ENCODE results near the gene ATXN1.

Gene ATXN1

DNA sequence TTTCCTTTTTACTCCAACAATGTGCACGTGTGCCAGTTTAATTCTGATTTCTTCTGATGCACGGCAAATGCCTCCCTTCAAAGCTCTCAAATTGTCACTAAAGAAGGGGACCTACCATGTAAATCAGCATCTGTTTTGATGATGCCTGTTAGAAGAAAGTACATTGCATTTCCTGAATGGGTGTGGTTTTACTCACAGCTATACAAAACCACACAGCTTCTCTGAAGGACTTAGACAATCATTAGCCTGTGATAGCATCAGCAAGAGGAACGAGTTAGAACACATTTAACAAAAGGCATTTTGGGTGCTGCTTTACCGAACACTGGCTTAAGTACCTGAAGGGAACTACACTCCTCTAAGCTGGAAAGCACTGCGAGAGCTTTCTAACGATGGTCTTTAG, 109.4 kb downstream of the ATXN1 start:
- Histone ChIP-seq H3K36me3 (replicated peaks in 1 of 2; ENCODE audit: control insufficient read depth in 2 of 2, insufficient read depth in 2 of 2, low read length in 2 of 2) (no peaks in the 10 kb centered on the region), H4K91ac (ENCODE audit: low read depth, low read length, poor library complexity) (no peak overlapping the region), H3K18ac (ENCODE audit: low read length) (no peak overlapping the region), H3K23ac (ENCODE audit: low read depth, low read length, poor library complexity) (no peak overlapping the region), H2AK5ac (ENCODE audit: low read depth, low read length) (no peak overlapping the region), H2BK15ac (ENCODE audit: low read length) (no peak overlapping the region), H3K27ac (replicated peaks; ENCODE audit: low read length) (no peak overlapping the region), H3K4me2 (ENCODE audit: insufficient read depth, low read length, poor library complexity, severe bottlenecking) (no peak overlapping the region), H3K4ac (ENCODE audit: low read length) (no peak overlapping the region), H3K9me3 (replicated peaks in 1 of 2; ENCODE audit: control insufficient read depth in 2 of 2, insufficient read depth in 1 of 2, low read depth in 1 of 2, low read length in 2 of 2) (no peaks in the 10 kb centered on the region), H3K4me1 (ENCODE audit: control insufficient read depth in 2 of 2, insufficient read depth in 1 of 2, low read depth in 1 of 2, low read length in 2 of 2) (peaks cover 0 to 5% of the 10 kb centered on the region in 2 donors), H2BK5ac (ENCODE audit: low read length) (no peak overlapping the region), H2BK12ac (ENCODE audit: low read length) (no peak overlapping the region), H3K9ac (ENCODE audit: low read depth, low read length, poor library complexity) (no peak overlapping the region), H3K4me3 (ENCODE audit: low read length in 2 of 2) (no peak overlapping the region), H3K14ac (ENCODE audit: low read length) (no peak overlapping the region), H2AFZ (ENCODE audit: low read length) (no peak overlapping the region), H3K27me3 (ENCODE audit: control insufficient read depth in 3 of 3, insufficient read depth in 3 of 3, low read depth in 1 of 3, low read length in 3 of 3) (no peaks in the 10 kb centered on the region), H4K8ac (ENCODE audit: low read depth, low read length) (no peak overlapping the region), H2BK120ac (ENCODE audit: low read depth, low read length) (no peak overlapping the region), H3K79me1 (ENCODE audit: low read depth, low read length) (no peaks in the 10 kb centered on the region)
- no peak for DNase-seq (ENCODE audit: low spot score)
- no CpG with 5 or more reads among the region's 6 CpGs for WGBS, 2 donors (ENCODE audit: extremely low coverage in 2 of 2, insufficient read length in 2 of 2, insufficient replicate concordance in 1 of 2)

DNA sequence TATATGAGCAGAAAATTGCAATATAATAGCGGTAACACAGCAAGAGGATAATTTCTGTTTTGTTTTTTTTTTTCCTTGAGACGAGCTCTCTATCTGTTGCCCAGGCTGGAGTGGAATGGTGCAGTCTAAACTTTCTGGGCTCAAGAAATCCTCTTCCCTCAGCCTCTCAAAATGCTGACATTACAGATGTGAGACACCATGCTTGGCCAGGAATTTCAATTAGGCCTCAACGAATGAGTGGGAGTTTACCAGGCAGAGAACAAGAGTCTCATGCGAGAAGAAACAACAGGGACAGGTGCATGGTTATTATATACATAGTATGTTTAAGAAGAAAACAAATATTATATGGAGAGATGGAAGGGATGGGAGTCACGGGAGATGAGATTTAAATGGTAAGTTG, 111.4 kb downstream of the ATXN1 start:
- H3K36me3 ChIP-seq (replicated peaks in 1 of 2; ENCODE audit: control insufficient read depth in 2 of 2, insufficient read depth in 2 of 2, low read length in 2 of 2): no peaks in the 10 kb centered on the region
- no peaks in the 10 kb centered on the region for H3K79me1 ChIP-seq (ENCODE audit: low read depth, low read length)
- no peaks in the 10 kb centered on the region for H3K27me3 ChIP-seq (ENCODE audit: control insufficient read depth in 3 of 3, insufficient read depth in 3 of 3, low read depth in 1 of 3, low read length in 3 of 3)
- H3K27ac ChIP-seq (replicated peaks; ENCODE audit: low read length): no peak overlapping the region
- H3K14ac ChIP-seq (ENCODE audit: low read length): no peak overlapping the region
- no peak overlapping the region for H2BK12ac ChIP-seq (ENCODE audit: low read length)
- H4K8ac ChIP-seq (ENCODE audit: low read depth, low read length): no peak overlapping the region
- H2AK5ac ChIP-seq (ENCODE audit: low read depth, low read length): no peak overlapping the region
- H3K9ac ChIP-seq (ENCODE audit: low read depth, low read length, poor library complexity): no peak overlapping the region
- no peak overlapping the region for H3K4ac ChIP-seq (ENCODE audit: low read length)
- no peak overlapping the region for H3K18ac ChIP-seq (ENCODE audit: low read length)
- 100% methylated on average over 1 of the region's 5 CpGs; no CpG with 5 or more reads in 1 of the 2 donors for WGBS, 2 donors (ENCODE audit: extremely low coverage in 2 of 2, insufficient read length in 2 of 2, insufficient replicate concordance in 1 of 2)
- no peak overlapping the region for H3K4me3 ChIP-seq (ENCODE audit: low read length in 2 of 2)
- H2BK120ac ChIP-seq (ENCODE audit: low read depth, low read length): no peak overlapping the region
- no peak overlapping the region for H2AFZ ChIP-seq (ENCODE audit: low read length)
- H3K4me1 ChIP-seq (ENCODE audit: control insufficient read depth in 2 of 2, insufficient read depth in 1 of 2, low read depth in 1 of 2, low read length in 2 of 2): peaks cover 1 to 3% of the 10 kb centered on the region in 2 donors
- no peak overlapping the region for H3K23ac ChIP-seq (ENCODE audit: low read depth, low read length, poor library complexity)
- H2BK15ac ChIP-seq (ENCODE audit: low read length): no peak overlapping the region
- H3K4me2 ChIP-seq (ENCODE audit: insufficient read depth, low read length, poor library complexity, severe bottlenecking): no peak overlapping the region
- no peak overlapping the region for H4K91ac ChIP-seq (ENCODE audit: low read depth, low read length, poor library complexity)
- H3K9me3 ChIP-seq (replicated peaks in 1 of 2; ENCODE audit: control insufficient read depth in 2 of 2, insufficient read depth in 1 of 2, low read depth in 1 of 2, low read length in 2 of 2): no peaks in the 10 kb centered on the region
- H2BK5ac ChIP-seq (ENCODE audit: low read length): no peak overlapping the region
- no peak for DNase-seq (ENCODE audit: low spot score)

DNA sequence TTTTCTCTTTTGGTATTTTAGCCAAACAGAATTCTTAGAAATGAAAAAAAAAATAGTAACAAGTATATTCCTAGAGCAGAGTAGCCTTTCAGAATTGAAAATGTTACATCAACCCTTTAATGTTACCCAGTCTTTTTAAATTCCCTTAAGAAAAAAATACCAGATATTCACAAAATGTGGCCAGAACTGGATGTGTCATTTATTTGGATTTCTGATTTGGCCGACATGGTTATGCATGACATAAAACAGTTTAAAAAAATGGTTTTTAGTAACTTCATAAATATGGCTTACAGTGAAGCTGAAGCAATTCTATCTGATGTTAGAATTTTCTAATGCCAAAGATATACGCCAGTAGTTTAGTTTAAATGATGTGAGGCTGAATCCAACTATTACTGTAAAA, 112.0 kb downstream of the ATXN1 start:
- H2BK15ac ChIP-seq (ENCODE audit: low read length): no peak overlapping the region
- no peaks in the 10 kb centered on the region for H3K36me3 ChIP-seq (replicated peaks in 1 of 2; ENCODE audit: control insufficient read depth in 2 of 2, insufficient read depth in 2 of 2, low read length in 2 of 2)
- H2BK120ac ChIP-seq (ENCODE audit: low read depth, low read length): no peak overlapping the region
- H3K9ac ChIP-seq (ENCODE audit: low read depth, low read length, poor library complexity): no peak overlapping the region
- no peak for DNase-seq (ENCODE audit: low spot score)
- no peak overlapping the region for H2BK12ac ChIP-seq (ENCODE audit: low read length)
- H3K79me1 ChIP-seq (ENCODE audit: low read depth, low read length): no peaks in the 10 kb centered on the region
- H3K23ac ChIP-seq (ENCODE audit: low read depth, low read length, poor library complexity): no peak overlapping the region
- no peak overlapping the region for H3K27ac ChIP-seq (replicated peaks; ENCODE audit: low read length)
- H3K18ac ChIP-seq (ENCODE audit: low read length): no peak overlapping the region
- no peak overlapping the region for H2AFZ ChIP-seq (ENCODE audit: low read length)
- H3K27me3 ChIP-seq (ENCODE audit: control insufficient read depth in 3 of 3, insufficient read depth in 3 of 3, low read depth in 1 of 3, low read length in 3 of 3): no peaks in the 10 kb centered on the region
- no peak overlapping the region for H3K4ac ChIP-seq (ENCODE audit: low read length)
- no peaks in the 10 kb centered on the region for H3K9me3 ChIP-seq (replicated peaks in 1 of 2; ENCODE audit: control insufficient read depth in 2 of 2, insufficient read depth in 1 of 2, low read depth in 1 of 2, low read length in 2 of 2)
- WGBS, 2 donors (ENCODE audit: extremely low coverage in 2 of 2, insufficient read length in 2 of 2, insufficient replicate concordance in 1 of 2): no CpG with 5 or more reads among the region's 2 CpGs
- no peak overlapping the region for H3K14ac ChIP-seq (ENCODE audit: low read length)
- H4K91ac ChIP-seq (ENCODE audit: low read depth, low read length, poor library complexity): no peak overlapping the region
- no peak overlapping the region for H4K8ac ChIP-seq (ENCODE audit: low read depth, low read length)
- H2BK5ac ChIP-seq (ENCODE audit: low read length): no peak overlapping the region
- no peak overlapping the region for H2AK5ac ChIP-seq (ENCODE audit: low read depth, low read length)
- H3K4me2 ChIP-seq (ENCODE audit: insufficient read depth, low read length, poor library complexity, severe bottlenecking): no peak overlapping the region
- H3K4me1 ChIP-seq (ENCODE audit: control insufficient read depth in 2 of 2, insufficient read depth in 1 of 2, low read depth in 1 of 2, low read length in 2 of 2): peaks cover 1 to 6% of the 10 kb centered on the region in 2 donors
- H3K4me3 ChIP-seq (ENCODE audit: low read length in 2 of 2): no peak overlapping the region

DNA sequence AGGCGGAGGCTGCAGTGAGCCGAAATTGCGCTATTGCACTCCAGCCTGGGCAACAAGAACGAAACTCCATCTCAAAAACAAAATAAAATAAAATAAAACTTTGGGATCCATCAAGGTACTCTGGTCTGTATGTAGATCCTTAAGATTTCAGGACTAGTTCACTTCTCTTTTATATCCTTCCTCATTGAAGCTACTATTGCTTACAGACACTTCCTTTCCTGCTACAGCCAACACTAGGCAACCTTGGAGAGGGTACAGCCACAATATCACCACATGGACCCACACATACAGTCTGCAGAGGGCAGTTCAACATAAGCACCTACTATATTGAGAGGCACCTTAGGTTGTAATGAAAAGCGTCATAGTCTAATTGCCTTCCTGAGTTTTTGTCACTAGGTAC, 113.3 kb downstream of the ATXN1 start:
- Histone ChIP-seq H3K23ac (ENCODE audit: low read depth, low read length, poor library complexity) (no peak overlapping the region), H3K4ac (ENCODE audit: low read length) (no peak overlapping the region), H2BK120ac (ENCODE audit: low read depth, low read length) (no peak overlapping the region), H3K14ac (ENCODE audit: low read length) (no peak overlapping the region), H4K91ac (ENCODE audit: low read depth, low read length, poor library complexity) (no peak overlapping the region), H3K4me2 (ENCODE audit: insufficient read depth, low read length, poor library complexity, severe bottlenecking) (no peak overlapping the region), H2AFZ (ENCODE audit: low read length) (no peak overlapping the region), H2BK12ac (ENCODE audit: low read length) (no peak overlapping the region), H3K27me3 (ENCODE audit: control insufficient read depth in 3 of 3, insufficient read depth in 3 of 3, low read depth in 1 of 3, low read length in 3 of 3) (no peaks in the 10 kb centered on the region), H4K8ac (ENCODE audit: low read depth, low read length) (no peak overlapping the region), H3K36me3 (replicated peaks in 1 of 2; ENCODE audit: control insufficient read depth in 2 of 2, insufficient read depth in 2 of 2, low read length in 2 of 2) (no peaks in the 10 kb centered on the region), H3K9me3 (replicated peaks in 1 of 2; ENCODE audit: control insufficient read depth in 2 of 2, insufficient read depth in 1 of 2, low read depth in 1 of 2, low read length in 2 of 2) (no peaks in the 10 kb centered on the region), H3K27ac (replicated peaks; ENCODE audit: low read length) (no peak overlapping the region), H3K18ac (ENCODE audit: low read length) (no peak overlapping the region), H2BK5ac (ENCODE audit: low read length) (no peak overlapping the region), H3K4me3 (ENCODE audit: low read length in 2 of 2) (no peak overlapping the region), H3K79me1 (ENCODE audit: low read depth, low read length) (no peaks in the 10 kb centered on the region), H2BK15ac (ENCODE audit: low read length) (no peak overlapping the region), H3K9ac (ENCODE audit: low read depth, low read length, poor library complexity) (no peak overlapping the region), H2AK5ac (ENCODE audit: low read depth, low read length) (no peak overlapping the region), H3K4me1 (ENCODE audit: control insufficient read depth in 2 of 2, insufficient read depth in 1 of 2, low read depth in 1 of 2, low read length in 2 of 2) (peaks cover 1 to 6% of the 10 kb centered on the region in 2 donors)
- WGBS, 2 donors (ENCODE audit: extremely low coverage in 2 of 2, insufficient read length in 2 of 2, insufficient replicate concordance in 1 of 2): no CpG with 5 or more reads among the region's 5 CpGs
- DNase-seq (ENCODE audit: low spot score): no peak
